Left renal pelvis (tissue), 4 donors: Measurements from ENCODE around the gene GINS3. TPM values are rescaled to one million over a fixed set of nuclear protein-coding genes. Genes with fewer than 3 reads are reported as not detected.

Experiments
- polyA plus RNA-seq, 4 donors: library from polyadenylated mRNA; unstranded; fragments of 120-200 nt; gene quantifications; one replicate each; pipeline ENCODE4 v1.2.1, GENCODE V29; 2013; ENCODE audit not compliant: insufficient read length in 4 of 4

Gene GINS3
- polyA plus RNA-seq, 4 donors: 11.0 to 13.2 (median 12.4) TPM

Other genes with a start within 250 kb of the GINS3 start
- 10 to 100 TPM; 44.3 to 76.8 (median 69.0) TPM for gene CSNK2A2, start 194.4 kb upstream of the GINS3 start, polyA plus RNA-seq
- gene PRSS54, start 97.4 kb upstream of the GINS3 start, polyA plus RNA-seq: under 1 TPM in 1 of 4 donors, not detected in 3; 0.12 TPM
- 1 to 10 TPM; 5.1 to 9.9 (median 9.5) TPM for gene NDRG4, start 107.7 kb downstream of the GINS3 start, polyA plus RNA-seq
- gene SETD6, start 123.0 kb downstream of the GINS3 start, polyA plus RNA-seq: 10 to 100 TPM; 18.6 to 47.2 (median 32.2) TPM
- 100 to 1,000 TPM; 124 to 195 (median 174) TPM for gene CNOT1, start 237.4 kb downstream of the GINS3 start, polyA plus RNA-seq